A549 (cell line): ENCODE data around the gene ZNF83. TPM values are rescaled to one million over a fixed set of nuclear protein-coding genes. Genes with fewer than 3 reads are reported as not detected.
"Not testable (repeated sequence)": the region's sequence is repeated elsewhere in the genome, so short reads cannot be mapped to it uniquely, and the experiment has no call there.

ENCODE experiments used
- ATAC-seq, 2 experiments: fragments of 200-7000 bp in 1 of 2; fragments of >200 bp in 1 of 2; cut with Nextera tagmentation in 1 of 2; cut with Tn5 transposase in 1 of 2; 3 replicates each; pipeline versions ENCODE4 v1.8.0 to v1.9.1; 2018 to 2020; ENCODE audit warnings: mild to moderate bottlenecking in 1 of 2, moderate library complexity in 1 of 2
- CTCF ChIA-PET: fragments of 300-600 bp; sonication (Branson Sonifier 250); formaldehyde crosslinking; extraction: SDS; loops from one replicate; lab custom pipeline; 2021; ENCODE audit warnings: antibody characterized with exemption, inconsistent platforms; lab: Yijun Ruan, JAX
- POLR2A ChIA-PET: fragments of 350-600 bp; formaldehyde crosslinking; extraction: SDS; loops from one replicate; lab custom pipeline; 2021; ENCODE audit warnings: antibody characterized with exemption, inconsistent platforms; lab: Yijun Ruan, JAX
- DNase-seq, 2 experiments: peaks; one replicate each; pipeline versions ENCODE4 v3.0.0 to v3.0.0-alpha.2; 2011 to 2016; ENCODE audit warnings: low read depth in 1 of 2, low spot score in 1 of 2
- FAIRE-seq: peaks from 2 replicates; lab custom pipeline; 2011; peaks lifted over from hg19 to GRCh38; lab: Jason Lieb, UNC
- H3K27ac ChIP-seq, 2 experiments: fragments of >200 bp; sonication (Bioruptor Twin); formaldehyde crosslinking; 3 replicates each; pipeline ENCODE4 v1.5.1; 2016 to 2017
- H3K4me1 ChIP-seq: fragments of >200 bp; sonication (Bioruptor Twin); formaldehyde crosslinking; 3 replicates; pipeline ENCODE4 v1.6.1; 2016
- H3K4me2 ChIP-seq: fragments of >200 bp; sonication (Bioruptor Twin); formaldehyde crosslinking; 3 replicates; pipeline ENCODE4 v1.6.1; 2016
- H3K4me3 ChIP-seq: fragments of >200 bp; sonication (Bioruptor Twin); formaldehyde crosslinking; 3 replicates; pipeline ENCODE4 v1.5.1; 2016
- H3K9me3 ChIP-seq: fragments of >200 bp; sonication (Bioruptor Twin); formaldehyde crosslinking; 3 replicates; pipeline ENCODE4 v1.6.1; 2016
- EHMT2 ChIP-seq: fragments of 200-600 bp; sonication (generic); IDR thresholded peaks from 2 replicates; pipeline ENCODE4 v1.6.1; 2016; ENCODE audit warnings: antibody characterized with exemption, low read depth, mild to moderate bottlenecking, moderate library complexity
- FOSB ChIP-seq: fragments of 250-450 bp; sonication (Bioruptor Pico); IDR thresholded peaks from 2 replicates; pipeline ENCODE4 v1.5.0; 2020; ENCODE audit warnings: mild to moderate bottlenecking, moderate library complexity
- HDAC2 ChIP-seq: fragments of 200-600 bp; sonication (generic); IDR thresholded peaks from 2 replicates; pipeline ENCODE4 v1.6.1; 2016
- HEYL ChIP-seq: fragments of 250-450 bp; sonication (Bioruptor Pico); IDR thresholded peaks from 2 replicates; pipeline ENCODE4 v1.8.0; 2021; ENCODE audit warnings: mild to moderate bottlenecking, moderate library complexity
- MYC ChIP-seq: IDR thresholded peaks from 2 replicates; pipeline ENCODE4 v1.6.1; 2012; ENCODE audit warnings: mild to moderate bottlenecking, inconsistent platforms, low read length, improper control_type of control experiment, borderline replicate concordance
- NFE2L2 ChIP-seq: fragments of 150-350 bp; conservative IDR thresholded peaks from 2 replicates; pipeline ENCODE4 v1.6.1; 2014; ENCODE audit warnings: low read length
- PHF8 ChIP-seq: fragments of 200-600 bp; sonication (generic); IDR thresholded peaks from 2 replicates; pipeline ENCODE4 v1.6.1; 2016; ENCODE audit warnings: low read depth, mild to moderate bottlenecking, antibody characterized with exemption, moderate library complexity, borderline replicate concordance
- POLR2AphosphoS2 ChIP-seq: conservative IDR thresholded peaks from 2 replicates; pipeline ENCODE4 v1.6.1; 2012; ENCODE audit warnings: low read length, improper control_type of control experiment, inconsistent platforms
- RAD21 ChIP-seq, 2 experiments: fragments of >200 bp in 1 of 2; sonication (Bioruptor Twin) in 1 of 2; formaldehyde crosslinking in 1 of 2; IDR thresholded peaks in 1 of 2; conservative IDR thresholded peaks in 1 of 2; 2 replicates in 1 of 2; 3 replicates in 1 of 2; pipeline ENCODE4 v1.6.1; 2012 to 2018; ENCODE audit warnings: inconsistent platforms in 1 of 2
- RARB ChIP-seq: fragments of 250-450 bp; sonication (Bioruptor Pico); IDR thresholded peaks from 2 replicates; pipeline ENCODE4 v1.8.0; 2021; ENCODE audit warnings: mild to moderate bottlenecking, moderate library complexity
- RFX5 ChIP-seq: fragments of 450-650 bp; IDR thresholded peaks from 2 replicates; pipeline ENCODE4 v1.7.1; 2014; ENCODE audit warnings: antibody characterized with exemption, mild to moderate bottlenecking, moderate library complexity
- SMC3 ChIP-seq: fragments of >200 bp; sonication (Bioruptor Twin); formaldehyde crosslinking; IDR thresholded peaks from 3 replicates; pipeline ENCODE4 v1.6.1; 2018; ENCODE audit warnings: inconsistent platforms
- TP53 ChIP-seq: fragments of 250-450 bp; sonication (Bioruptor Pico); IDR thresholded peaks from 2 replicates; pipeline ENCODE4 v1.5.0; 2021; ENCODE audit warnings: mild to moderate bottlenecking, moderate library complexity
- ZFP36 ChIP-seq: fragments of 450-650 bp; IDR thresholded peaks from 2 replicates; pipeline ENCODE4 v1.6.1; 2014; ENCODE audit warnings: borderline replicate concordance; ENCODE audit not compliant: partially characterized antibody
- WGBS: methylation state at CpG from one replicate; pipeline ENCODE4 v1.1.6; 2017; ENCODE audit errors: missing lambda C conversion rate; 5-methylcytosine and 5-hydroxymethylcytosine counted together
- polyA plus RNA-seq, 4 experiments: library from polyadenylated mRNA; depleted of rRNA in 3 of 4; stranded (reverse); fragments of >200 nt; fragmentation: RNase III in 1 of 4; extraction: RNeasy Plus Mini Kit Qiagen cat#74134 plus additional on column Dnase treatment in 1 of 4; gene quantifications; 2 replicates in 3 of 4; 3 replicates in 1 of 4; pipeline ENCODE4 v1.2.3, GENCODE V29; 2011 to 2017
- TF ChIP-seq, protein P1 (sequence below): fragments of 150-350 bp; IDR thresholded peaks from 2 replicates; pipeline ENCODE4 v1.6.1; 2014; ENCODE audit warnings: low read depth, mild to moderate bottlenecking, low read length
- TF ChIP-seq, protein P2 (sequence below): fragments of >200 bp; sonication (Bioruptor Twin); formaldehyde crosslinking; IDR thresholded peaks from 2 replicates; pipeline ENCODE4 v1.6.1; 2016
- TF ChIP-seq, protein P3 (sequence below): fragments of >200 bp; sonication (Bioruptor Twin); formaldehyde crosslinking; IDR thresholded peaks from 3 replicates; pipeline ENCODE4 v1.6.1; 2016
- TF ChIP-seq, protein P4 (sequence below): IDR thresholded peaks from 2 replicates; pipeline ENCODE4 v1.6.1; 2012; ENCODE audit warnings: low read depth, borderline replicate concordance

Gene ZNF83
- polyA plus RNA-seq, 2 of the 4 experiments (the other 2 are of a cell fraction), result 0.03 to 0.39 TPM

DNA sequence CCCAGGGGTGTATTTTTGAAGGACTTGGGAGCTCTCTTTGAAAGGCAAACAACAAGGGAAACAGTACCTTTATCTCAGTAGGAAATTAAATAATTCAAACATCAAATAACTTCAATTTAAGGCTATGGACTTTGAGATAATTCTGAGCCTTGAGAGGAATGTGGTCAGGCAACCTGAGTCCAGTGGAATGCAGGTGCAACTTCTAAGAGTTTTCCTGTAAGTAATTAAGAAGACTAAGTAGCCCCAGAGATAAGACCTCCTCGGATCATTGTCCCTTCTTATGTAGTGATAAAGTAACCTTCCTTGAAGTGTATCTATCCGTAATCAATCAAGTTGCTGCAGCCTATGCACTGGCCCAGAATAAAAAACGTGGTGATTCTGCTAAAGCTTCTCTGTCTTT lies 38.9 kb downstream of the ZNF83 start:
- H3K9me3 ChIP-seq, result peaks cover 65% of the 10 kb centered on the region; the same call in 2 of the 3 replicates
- TF ChIP-seq RARB, result no peak
- TF ChIP-seq, all 56 proteins: peak for 0
- no peak overlapping the region for H3K4me2 ChIP-seq
- no peak for FAIRE-seq
- H3K4me1 ChIP-seq, result no peaks in the 10 kb centered on the region
- ChIA-PET CTCF (no interaction called here), POLR2A (no interaction called here)
- WGBS, result 22% methylated on average over 3 of the region's 3 CpGs
- no peak overlapping the region for H3K27ac ChIP-seq
- ATAC-seq, result no peak
- H3K4me3 ChIP-seq, result no peak overlapping the region
- no peak for DNase-seq

DNA sequence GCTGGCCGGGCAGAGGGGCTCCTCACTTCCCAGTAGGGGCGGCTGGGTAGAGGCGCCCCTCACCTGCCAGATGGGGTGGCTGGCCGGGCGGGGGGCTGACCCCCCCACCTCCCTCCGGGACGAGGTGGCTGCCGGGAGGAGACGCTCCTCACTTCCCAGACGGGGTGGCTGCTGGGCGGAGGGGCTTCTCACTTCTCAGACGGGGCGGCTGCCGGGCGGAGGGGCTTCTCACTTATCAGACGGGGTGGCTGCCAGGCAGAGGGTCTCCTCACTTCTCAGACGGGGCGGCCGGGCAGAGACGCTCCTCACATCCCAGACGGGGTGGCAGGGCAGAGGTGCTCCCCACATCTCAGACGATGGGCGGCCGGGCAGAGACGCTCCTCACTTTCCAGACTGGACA lies 44.7 kb downstream of the ZNF83 start:
- no CpG with 5 or more reads among the region's 25 CpGs for WGBS
- H3K4me2 ChIP-seq, DNase-seq, POLR2A ChIA-PET, H3K27ac ChIP-seq, H3K4me3 ChIP-seq, FAIRE-seq, CTCF ChIA-PET, ATAC-seq, H3K4me1 ChIP-seq: not testable (repeated sequence)
- peaks cover 46% of the 10 kb centered on the region for H3K9me3 ChIP-seq

DNA sequence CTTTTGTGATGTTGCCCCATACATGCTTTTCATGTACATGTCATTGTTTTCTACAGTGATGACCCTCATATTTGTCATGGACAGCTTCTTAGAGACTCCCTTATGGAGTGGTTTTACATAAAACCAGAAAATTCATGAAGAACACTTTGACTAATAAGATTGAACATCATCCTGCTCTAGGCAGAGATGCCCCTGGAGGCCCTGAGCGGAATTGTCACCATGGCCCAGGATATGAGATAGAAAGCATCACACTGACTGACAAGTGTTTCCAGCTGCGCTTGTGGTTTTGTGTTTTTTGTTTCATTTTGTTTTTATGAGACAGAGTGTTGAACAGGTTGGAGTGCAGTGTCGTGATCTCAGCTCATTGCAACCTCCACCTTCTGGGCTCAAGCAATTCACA lies 45.9 kb downstream of the ZNF83 start:
- ChIA-PET POLR2A (no interaction called here), CTCF (no interaction called here)
- Histone ChIP-seq H3K4me1 (no peaks in the 10 kb centered on the region), H3K4me3 (no peak overlapping the region), H3K27ac (no peak overlapping the region), H3K4me2 (no peak overlapping the region), H3K9me3 (peaks cover 53% of the 10 kb centered on the region)
- no peak for DNase-seq
- no peak for ATAC-seq
- no peak for FAIRE-seq
- TF ChIP-seq, protein P1, sequence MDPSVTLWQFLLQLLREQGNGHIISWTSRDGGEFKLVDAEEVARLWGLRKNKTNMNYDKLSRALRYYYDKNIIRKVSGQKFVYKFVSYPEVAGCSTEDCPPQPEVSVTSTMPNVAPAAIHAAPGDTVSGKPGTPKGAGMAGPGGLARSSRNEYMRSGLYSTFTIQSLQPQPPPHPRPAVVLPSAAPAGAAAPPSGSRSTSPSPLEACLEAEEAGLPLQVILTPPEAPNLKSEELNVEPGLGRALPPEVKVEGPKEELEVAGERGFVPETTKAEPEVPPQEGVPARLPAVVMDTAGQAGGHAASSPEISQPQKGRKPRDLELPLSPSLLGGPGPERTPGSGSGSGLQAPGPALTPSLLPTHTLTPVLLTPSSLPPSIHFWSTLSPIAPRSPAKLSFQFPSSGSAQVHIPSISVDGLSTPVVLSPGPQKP, result no peak
- TF ChIP-seq MYC (no peak), SMC3 (no peak), FOSB (CRISPR knock-in tag) (no peak)
- TF ChIP-seq, protein P2, sequence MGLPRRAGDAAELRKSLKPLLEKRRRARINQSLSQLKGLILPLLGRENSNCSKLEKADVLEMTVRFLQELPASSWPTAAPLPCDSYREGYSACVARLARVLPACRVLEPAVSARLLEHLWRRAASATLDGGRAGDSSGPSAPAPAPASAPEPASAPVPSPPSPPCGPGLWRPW, result no peak
- WGBS, result 33% methylated on average over 3 of the region's 3 CpGs

DNA sequence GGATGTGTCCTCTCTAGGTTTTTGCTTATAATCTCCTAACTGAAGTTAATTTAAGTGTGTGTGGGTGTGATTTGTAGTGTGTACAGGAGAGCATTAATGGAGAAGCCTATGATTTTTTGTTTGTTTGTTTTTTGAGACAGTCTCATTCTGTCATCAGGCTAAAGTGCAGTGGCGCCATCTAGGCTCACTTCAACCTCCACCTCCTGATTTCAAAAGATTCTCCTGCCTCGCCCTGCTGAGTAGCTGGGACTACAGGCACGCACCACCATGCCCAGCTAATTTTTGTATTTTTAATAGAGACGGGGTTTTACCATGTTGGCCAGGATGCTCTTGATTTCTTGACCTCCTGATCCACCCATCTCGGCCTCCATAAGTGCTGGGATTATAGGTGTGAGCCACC lies 47.4 kb downstream of the ZNF83 start:
- FAIRE-seq (no peak), ATAC-seq (no peak), DNase-seq (no peak)
- no peak overlapping the region for H3K4me3 ChIP-seq
- TF ChIP-seq TP53 (CRISPR knock-in tag), result no peak
- no peak for TF ChIP-seq RAD21 (conservative IDR thresholded peaks at IDR 0.05 in 1 of 2, IDR thresholded peaks at IDR 0.05 in 1 of 2)
- no peak for TF ChIP-seq POLR2AphosphoS2
- TF ChIP-seq, protein P3, sequence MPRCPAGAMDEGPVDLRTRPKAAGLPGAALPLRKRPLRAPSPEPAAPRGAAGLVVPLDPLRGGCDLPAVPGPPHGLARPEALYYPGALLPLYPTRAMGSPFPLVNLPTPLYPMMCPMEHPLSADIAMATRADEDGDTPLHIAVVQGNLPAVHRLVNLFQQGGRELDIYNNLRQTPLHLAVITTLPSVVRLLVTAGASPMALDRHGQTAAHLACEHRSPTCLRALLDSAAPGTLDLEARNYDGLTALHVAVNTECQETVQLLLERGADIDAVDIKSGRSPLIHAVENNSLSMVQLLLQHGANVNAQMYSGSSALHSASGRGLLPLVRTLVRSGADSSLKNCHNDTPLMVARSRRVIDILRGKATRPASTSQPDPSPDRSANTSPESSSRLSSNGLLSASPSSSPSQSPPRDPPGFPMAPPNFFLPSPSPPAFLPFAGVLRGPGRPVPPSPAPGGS, result no peak
- TF ChIP-seq EHMT2, result no peak
- no peak for TF ChIP-seq HDAC2
- no peak for TF ChIP-seq RARB
- TF ChIP-seq RFX5, result no peak
- TF ChIP-seq, protein P2, result no peak
- TF ChIP-seq, protein P4, sequence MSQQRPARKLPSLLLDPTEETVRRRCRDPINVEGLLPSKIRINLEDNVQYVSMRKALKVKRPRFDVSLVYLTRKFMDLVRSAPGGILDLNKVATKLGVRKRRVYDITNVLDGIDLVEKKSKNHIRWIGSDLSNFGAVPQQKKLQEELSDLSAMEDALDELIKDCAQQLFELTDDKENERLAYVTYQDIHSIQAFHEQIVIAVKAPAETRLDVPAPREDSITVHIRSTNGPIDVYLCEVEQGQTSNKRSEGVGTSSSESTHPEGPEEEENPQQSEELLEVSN, result no peak
- no peak for TF ChIP-seq HEYL (CRISPR knock-in tag)
- no peak for TF ChIP-seq NFE2L2
- TF ChIP-seq PHF8, result no peak
- no peak for TF ChIP-seq ZFP36
- no peaks in the 10 kb centered on the region for H3K4me1 ChIP-seq
- no peak overlapping the region for H3K27ac ChIP-seq
- peaks cover 49% of the 10 kb centered on the region for H3K9me3 ChIP-seq
- WGBS, result 8% methylated on average over 5 of the region's 5 CpGs
- POLR2A ChIA-PET, result no interaction called here
- CTCF ChIA-PET, result no interaction called here
- no peak overlapping the region for H3K4me2 ChIP-seq
